Keratinocyte (primary cell): ENCODE data around the gene ACBD6. TPM values are rescaled to one million over a fixed set of nuclear protein-coding genes. Genes with fewer than 3 reads are reported as not detected.

ENCODE experiments used
- DNase-seq: peaks from one replicate; pipeline ENCODE4 v3.0.0-alpha.2; 2011; ENCODE audit warnings: low read depth, missing footprints, low spot score
- FAIRE-seq: peaks from 2 replicates; lab custom pipeline; 2011; peaks lifted over from hg19 to GRCh38; lab: Jason Lieb, UNC
- H2AFZ ChIP-seq: 2 replicates; pipeline ENCODE4 v1.6.0; 2012; ENCODE audit warnings: low read length, control low read depth, inconsistent platforms; ENCODE audit not compliant: control insufficient read depth
- H3K27ac ChIP-seq: 2 replicates; pipeline ENCODE4 v1.5.1; 2011; ENCODE audit warnings: low read length; ENCODE audit not compliant: control insufficient read depth, insufficient read depth
- H3K27me3 ChIP-seq: 3 replicates; pipeline ENCODE4 v1.6.0; 2011; ENCODE audit warnings: low read length; ENCODE audit not compliant: control insufficient read depth, insufficient read depth; ENCODE audit errors: extremely low read depth
- H3K36me3 ChIP-seq, 2 experiments: 2 replicates in 1 of 2; 3 replicates in 1 of 2; pipeline ENCODE4 v1.5.1; 2011; ENCODE audit warnings: low read length in 2 of 2, mild to moderate bottlenecking in 1 of 2; ENCODE audit not compliant: control insufficient read depth in 2 of 2, insufficient read depth in 2 of 2; ENCODE audit errors: extremely low read depth in 1 of 2
- H3K4me1 ChIP-seq: 3 replicates; pipeline ENCODE4 v1.5.1; 2011; ENCODE audit warnings: low read length; ENCODE audit not compliant: control insufficient read depth, insufficient read depth; ENCODE audit errors: extremely low read depth
- H3K4me2 ChIP-seq: 3 replicates; pipeline ENCODE4 v1.6.0; 2011; ENCODE audit warnings: low read depth, low read length; ENCODE audit not compliant: control insufficient read depth, insufficient read depth; ENCODE audit errors: extremely low read depth
- H3K4me3 ChIP-seq, 3 experiments: fragments of 200-600 bp in 1 of 3; sonication (generic) in 1 of 3; 2 replicates in 2 of 3; 3 replicates in 1 of 3; pipeline ENCODE4 v1.5.1; 2011 to 2016; ENCODE audit warnings: low read length in 3 of 3, mild to moderate bottlenecking in 3 of 3, control low read depth in 2 of 3, inconsistent platforms in 1 of 3, low read depth in 1 of 3, mixed read lengths in 1 of 3, mixed run types in 1 of 3, moderate library complexity in 1 of 3; ENCODE audit not compliant: control insufficient read depth in 2 of 3, insufficient read depth in 2 of 3; ENCODE audit errors: extremely low read depth in 1 of 3
- H3K79me2 ChIP-seq: 2 replicates; pipeline ENCODE4 v1.6.0; 2012; ENCODE audit warnings: low read length; ENCODE audit not compliant: control insufficient read depth, insufficient read depth
- H3K9ac ChIP-seq: 3 replicates; pipeline ENCODE4 v1.6.0; 2011; ENCODE audit warnings: low read length; ENCODE audit not compliant: control insufficient read depth, insufficient read depth; ENCODE audit errors: extremely low read depth
- H3K9me1 ChIP-seq: 3 replicates; pipeline ENCODE4 v1.6.0; 2011; ENCODE audit warnings: low read length; ENCODE audit not compliant: control insufficient read depth, insufficient read depth; ENCODE audit errors: extremely low read depth
- H3K9me3 ChIP-seq: 2 replicates; pipeline ENCODE4 v1.5.1; 2012; ENCODE audit warnings: low read depth, low read length; ENCODE audit not compliant: control insufficient read depth
- H4K20me1 ChIP-seq: 3 replicates; pipeline ENCODE4 v1.6.0; 2011; ENCODE audit warnings: low read length; ENCODE audit not compliant: control insufficient read depth, insufficient read depth; ENCODE audit errors: extremely low read depth
- CTCF ChIP-seq, 3 experiments: IDR thresholded peaks in 1 of 3; conservative IDR thresholded peaks in 1 of 3; optimal IDR thresholded peaks in 1 of 3; 2 replicates in 2 of 3; 3 replicates in 1 of 3; pipeline versions ENCODE3 to v1.5.1; 2011; ENCODE audit warnings: low read length in 3 of 3, mild to moderate bottlenecking in 3 of 3, moderate library complexity in 2 of 3, control low read depth in 1 of 3, inconsistent platforms in 1 of 3; ENCODE audit not compliant: insufficient read depth in 2 of 3; ENCODE audit errors: extremely low read depth in 1 of 3
- EZH2 ChIP-seq: IDR thresholded peaks from one replicate; pipeline ENCODE4 v1.6.1; 2012; ENCODE audit warnings: inconsistent platforms, mild to moderate bottlenecking, low read length, moderate library complexity
- dilution Hi-C: fragments of 300-500 bp; cut with MboI; formaldehyde crosslinking; loops from one replicate; pipeline ENCODE4 v1.7.0; 2020; ENCODE audit warnings: low sequenced_read_pairs; ENCODE audit not compliant: extremely low pct_ligation_motif_present
- polyA plus RNA-seq, 5 experiments: library from polyadenylated mRNA; depleted of rRNA in 3 of 5; stranded (reverse) in 3 of 5; stranded (forward) in 1 of 5; unstranded in 1 of 5; fragments of >200 nt; gene quantifications; 1 replicate in 1 of 5; 2 replicates in 3 of 5; 3 replicates in 1 of 5; pipeline versions ENCODE4 v1.2.1 to v1.2.3, GENCODE V29; 2011 to 2012; ENCODE audit warnings: missing spikeins in 2 of 5, low read depth in 1 of 5, low replicate concordance in 1 of 5

The ACBD6 gene
- polyA plus RNA-seq, 1 donor (not counting 4 experiments of a cell fraction or from before 2014, with no cell fraction given), result 47.5 TPM

GRCh38 chr1:180428782-180429695, 73.3 kb downstream of the ACBD6 start:
- Histone ChIP-seq H3K9me3 (no peaks in the 10 kb centered on the region), H3K4me3 (no peak overlapping the region), H3K36me3 (no peaks in the 10 kb centered on the region), H3K27me3 (no peaks in the 10 kb centered on the region), H3K9me1 (peaks cover 2% of the 10 kb centered on the region), H3K27ac (no peak overlapping the region), H3K4me2 (no peak overlapping the region), H2AFZ (no peak overlapping the region), H3K4me1 (peaks cover 6% of the 10 kb centered on the region), H3K79me2 (peaks cover 51% of the 10 kb centered on the region), H3K9ac (no peak overlapping the region), H4K20me1 (no peaks in the 10 kb centered on the region)
- DNase-seq (no peak), FAIRE-seq (no peak)
- dilution Hi-C loops, result no loop called here
- TF ChIP-seq EZH2 (no peak), CTCF (optimal IDR thresholded peaks at IDR 0.05 in 1 of 3, IDR thresholded peaks at IDR 0.05 in 1 of 3, conservative IDR thresholded peaks at IDR 0.05 in 1 of 3; ENCODE audit: extremely low read depth in 1 of 3, insufficient read depth in 2 of 3, low read length in 3 of 3) (no peak)

GRCh38 chr1:180425952-180426351, 76.4 kb downstream of the ACBD6 start:
- H2AFZ ChIP-seq, result no peak overlapping the region
- H3K4me3 ChIP-seq, result no peak overlapping the region
- TF ChIP-seq EZH2 (no peak), CTCF (optimal IDR thresholded peaks at IDR 0.05 in 1 of 3, IDR thresholded peaks at IDR 0.05 in 1 of 3, conservative IDR thresholded peaks at IDR 0.05 in 1 of 3; ENCODE audit: extremely low read depth in 1 of 3, insufficient read depth in 2 of 3, low read length in 3 of 3) (no peak)
- H3K36me3 ChIP-seq, result peaks cover 0 to 2% of the 10 kb centered on the region in 2 experiments
- dilution Hi-C loops, result no loop called here
- no peaks in the 10 kb centered on the region for H4K20me1 ChIP-seq
- FAIRE-seq (no peak), DNase-seq (no peak)
- no peaks in the 10 kb centered on the region for H3K9me1 ChIP-seq
- H3K4me2 ChIP-seq, result no peak overlapping the region
- H3K4me1 ChIP-seq, result no peaks in the 10 kb centered on the region
- peaks cover 27% of the 10 kb centered on the region for H3K79me2 ChIP-seq
- no peaks in the 10 kb centered on the region for H3K9me3 ChIP-seq
- H3K27me3 ChIP-seq, result no peaks in the 10 kb centered on the region
- no peak overlapping the region for H3K27ac ChIP-seq
- no peak overlapping the region for H3K9ac ChIP-seq
